Stimulated activated CD8-positive, alpha-beta memory T cell treated with anti-CD3 and anti-CD28 coated beads, Interleukin-15, amount 100 ng/mL, for 24 hours (primary cell): ENCODE measurements around the gene BZW2.

Experiments used
- DNase-seq: peaks from one replicate; pipeline ENCODE4 v3.0.0-alpha.2; 2020; ENCODE audit warnings: low read depth

BZW2 gene

DNA sequence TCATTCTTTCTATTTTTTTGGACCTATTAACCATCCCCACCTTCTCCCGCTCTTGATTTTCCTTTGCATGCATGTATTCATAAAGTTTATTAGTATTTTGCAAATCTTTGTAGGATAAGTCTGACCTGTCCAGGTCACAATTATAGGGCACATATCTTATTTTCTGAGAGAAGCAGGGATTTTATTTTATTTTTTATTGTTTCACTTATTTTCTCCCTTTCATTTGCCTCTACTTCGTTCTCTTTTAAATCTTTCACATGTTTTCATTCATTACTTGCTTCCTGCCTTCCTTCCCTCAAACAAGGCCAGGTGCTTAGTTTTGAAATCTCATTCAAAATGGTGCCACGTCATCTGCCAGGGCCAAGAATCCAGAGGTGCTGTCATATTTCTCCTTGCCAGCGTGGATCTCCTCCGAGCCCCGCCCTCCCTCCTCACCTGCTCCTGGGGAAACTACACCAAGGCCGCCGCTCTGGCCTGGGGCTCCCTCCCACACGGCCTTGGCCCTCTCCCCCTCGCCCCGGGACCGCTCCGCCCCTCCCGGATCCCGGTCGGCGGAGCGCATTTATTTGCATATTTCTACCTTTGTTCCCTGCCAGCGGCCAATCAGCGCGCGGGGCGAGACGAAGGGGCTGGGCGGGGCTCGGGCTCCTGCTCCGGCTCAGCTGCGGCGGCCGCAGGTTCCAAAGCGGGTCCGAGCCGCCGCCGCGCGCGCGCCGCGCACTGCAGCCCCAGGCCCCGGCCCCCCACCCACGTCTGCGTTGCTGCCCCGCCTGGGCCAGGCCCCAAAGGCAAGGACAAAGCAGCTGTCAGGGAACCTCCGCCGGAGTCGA is 107.3 kb downstream of the BZW2 start, which contains the start of gene TSPAN13:
Gene TSPAN13 (plus strand): TSS at position 654 of the 830 bp plus-strand sequence. CDS start 213 bp downstream, outside the sequence.
- peak; percentile 16 for DNase-seq

DNA sequence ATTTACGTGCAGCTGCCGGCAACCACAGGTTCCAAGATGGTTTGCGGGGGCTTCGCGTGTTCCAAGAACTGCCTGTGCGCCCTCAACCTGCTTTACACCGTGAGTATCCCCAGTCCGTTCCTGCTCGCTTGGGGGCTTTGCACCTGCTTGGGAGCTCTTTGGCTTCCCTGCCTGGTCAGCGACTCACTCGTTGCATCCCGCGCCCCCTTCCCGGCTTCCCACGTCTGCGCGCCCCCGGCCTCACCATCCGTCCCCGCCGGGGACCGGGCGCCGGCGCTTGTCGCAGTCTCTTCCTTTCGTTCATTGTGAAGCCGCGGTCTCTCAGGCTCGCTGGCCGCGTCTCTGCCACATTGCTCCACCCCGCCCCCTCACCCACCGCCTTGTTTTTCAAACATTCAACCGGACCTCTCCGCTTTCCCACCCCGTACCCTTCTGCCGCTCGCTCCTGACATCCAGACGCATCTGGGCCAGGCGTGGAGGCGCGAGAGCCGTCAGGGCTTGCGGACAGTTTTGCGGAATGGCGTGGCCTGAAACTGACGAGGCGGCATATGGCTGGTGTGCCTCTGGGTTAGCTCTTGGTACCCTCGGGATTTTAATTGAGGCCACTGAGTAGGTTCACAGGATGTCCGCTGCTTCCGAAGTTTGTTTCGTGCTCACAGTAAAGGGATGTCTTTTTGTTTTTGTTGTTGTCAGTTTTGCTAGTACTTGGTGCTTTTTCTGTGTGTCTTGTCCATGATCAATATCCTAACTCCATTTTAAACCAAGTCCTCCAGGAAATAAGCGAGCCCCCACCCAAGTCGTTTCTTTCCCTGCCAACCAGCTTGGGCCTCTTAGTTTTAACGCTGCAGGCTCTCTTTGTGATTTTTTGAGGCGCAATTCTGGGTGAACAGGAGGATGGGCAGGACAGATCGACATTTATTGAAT is 108.2 kb downstream of the BZW2 start:
- no peak for DNase-seq

DNA sequence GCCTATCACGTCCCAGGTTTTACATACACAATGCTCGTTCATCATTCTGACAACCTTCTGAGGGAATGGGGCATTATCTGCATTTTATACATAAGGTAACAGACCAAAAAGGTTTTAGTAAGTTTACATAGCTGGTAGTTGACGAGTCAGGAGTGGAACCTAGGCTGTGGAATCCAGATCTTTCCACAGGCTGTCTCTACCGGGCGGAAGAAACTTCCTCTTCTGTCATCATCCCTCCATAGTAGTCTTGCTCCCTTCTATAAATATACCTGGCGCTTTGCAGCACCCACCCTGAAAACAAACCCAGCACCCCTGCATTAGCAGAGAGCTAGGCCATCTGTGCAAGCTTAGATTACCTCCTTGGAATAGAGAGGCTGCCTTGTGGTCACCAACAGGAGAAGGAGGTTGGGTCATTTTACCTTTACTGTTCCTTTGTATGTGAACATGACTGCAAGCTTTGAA is 108.9 kb downstream of the BZW2 start:
- DNase-seq = no peak

DNA sequence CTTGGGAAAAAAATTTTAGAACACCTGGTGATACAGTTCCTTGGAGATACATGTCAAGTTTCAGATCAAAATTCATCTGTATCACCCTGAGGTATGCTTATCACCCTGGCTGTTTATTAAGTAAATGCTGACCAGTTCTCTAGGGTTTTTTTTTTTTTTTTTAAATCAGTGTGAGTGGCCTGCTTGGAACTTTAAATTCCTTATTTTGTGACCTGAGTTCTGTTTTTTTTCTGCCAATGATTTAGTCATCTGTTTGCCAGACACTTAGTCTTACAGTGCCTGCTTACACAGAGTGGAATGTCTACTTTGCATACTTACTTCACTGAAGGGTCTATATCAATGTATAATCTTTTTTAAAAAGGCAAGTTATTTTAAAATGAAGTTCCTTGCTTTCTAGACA is 109.4 kb downstream of the BZW2 start:
- no peak for DNase-seq
